Thyroid gland (tissue), 4 donors: ENCODE data around the gene SPRTN.

ENCODE experiments used
- POLR2A ChIP-seq, 2 donors: fragments of 450-650 bp; IDR thresholded peaks; one replicate each; pipeline ENCODE4 v1.6.1; 2017; ENCODE audit warnings: antibody characterized with exemption in 2 of 2, mild to moderate bottlenecking in 2 of 2, moderate library complexity in 1 of 2
- TF ChIP-seq, protein P1 (sequence below), 6 experiments: fragments of 200-600 bp in 3 of 6; fragments of 450-650 bp in 3 of 6; sonication (generic) in 3 of 6; IDR thresholded peaks; one replicate each; pipeline ENCODE4 v1.5.1; 2016 to 2019; ENCODE audit warnings: antibody characterized with exemption in 6 of 6, mild to moderate bottlenecking in 2 of 6, inconsistent platforms in 1 of 6, moderate library complexity in 1 of 6

DNA sequence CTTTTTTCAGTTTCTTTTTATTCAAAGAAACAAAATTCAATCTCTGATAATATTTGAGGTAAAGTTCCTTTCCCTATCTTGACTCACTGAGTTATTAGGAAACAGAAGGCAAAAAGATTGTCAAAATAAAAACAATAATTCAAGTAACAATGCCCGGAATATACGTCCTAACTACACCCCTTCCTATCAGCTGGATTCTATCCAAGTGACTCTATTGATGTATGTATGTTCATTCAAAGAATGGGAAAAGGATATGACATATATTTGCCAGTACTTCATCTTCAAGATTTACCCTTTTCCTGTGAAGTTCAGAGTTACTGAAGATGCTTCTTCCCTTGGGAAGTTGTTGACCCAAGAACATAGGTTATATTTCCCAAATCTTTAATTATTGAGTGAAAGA, 13.7 kb downstream of the SPRTN start:
- TF ChIP-seq, protein P1, sequence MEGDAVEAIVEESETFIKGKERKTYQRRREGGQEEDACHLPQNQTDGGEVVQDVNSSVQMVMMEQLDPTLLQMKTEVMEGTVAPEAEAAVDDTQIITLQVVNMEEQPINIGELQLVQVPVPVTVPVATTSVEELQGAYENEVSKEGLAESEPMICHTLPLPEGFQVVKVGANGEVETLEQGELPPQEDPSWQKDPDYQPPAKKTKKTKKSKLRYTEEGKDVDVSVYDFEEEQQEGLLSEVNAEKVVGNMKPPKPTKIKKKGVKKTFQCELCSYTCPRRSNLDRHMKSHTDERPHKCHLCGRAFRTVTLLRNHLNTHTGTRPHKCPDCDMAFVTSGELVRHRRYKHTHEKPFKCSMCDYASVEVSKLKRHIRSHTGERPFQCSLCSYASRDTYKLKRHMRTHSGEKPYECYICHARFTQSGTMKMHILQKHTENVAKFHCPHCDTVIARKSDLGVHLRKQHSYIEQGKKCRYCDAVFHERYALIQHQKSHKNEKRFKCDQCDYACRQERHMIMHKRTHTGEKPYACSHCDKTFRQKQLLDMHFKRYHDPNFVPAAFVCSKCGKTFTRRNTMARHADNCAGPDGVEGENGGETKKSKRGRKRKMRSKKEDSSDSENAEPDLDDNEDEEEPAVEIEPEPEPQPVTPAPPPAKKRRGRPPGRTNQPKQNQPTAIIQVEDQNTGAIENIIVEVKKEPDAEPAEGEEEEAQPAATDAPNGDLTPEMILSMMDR (IDR thresholded peaks at IDR 0.05) = no peak
- TF ChIP-seq POLR2A (IDR thresholded peaks at IDR 0.05) = no peak
